ENCODE results near the gene TRA2A. TPM values are rescaled to one million over a fixed set of nuclear protein-coding genes. Genes with fewer than 3 reads are reported as not detected.

The TRA2A gene
- total and polyA plus RNA-seq, 10 of the 15 experiments (the other 5 are each of a cell fraction or from before 2014, with no cell fraction given), result 25.0 to 224 (median 91.3) TPM

DNA sequence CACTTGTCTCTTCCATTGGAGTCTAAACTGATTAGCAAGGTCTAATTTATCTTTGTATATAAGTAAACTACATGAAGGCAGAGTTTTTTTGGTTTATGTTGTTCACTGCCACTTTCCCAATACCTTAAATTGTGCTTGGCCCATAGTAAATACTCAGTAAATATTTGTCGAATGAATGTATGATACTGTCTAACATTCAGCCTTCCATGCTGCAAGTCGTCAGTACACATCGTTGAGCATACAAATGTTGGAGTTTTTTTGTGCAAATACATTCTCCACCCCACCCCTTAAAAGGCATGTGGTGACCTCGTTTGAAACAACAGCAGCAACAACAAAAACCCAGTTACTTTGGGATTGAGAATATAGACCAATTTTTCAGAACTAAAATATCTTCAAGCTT is 44.1 kb downstream of the TRA2A start:
- intact Hi-C loops (cut with micrococcal nuclease; ENCODE audit: unreplicated experiment), result no loop called here

GRCh38 chr7:23486002-23486773 is 45.6 kb downstream of the TRA2A start:
- no peak for DNase-seq (ENCODE audit: low read depth, low spot score)
- no TSS peak for BruUV-seq (replicated peaks)
- POLR2A ChIA-PET, result interaction anchor here (0.7 kb wide), 1 partner anchor 9 kb away, joined by 4 read pairs; no protein-coding TSS in a partner anchor
- Histone ChIP-seq H3K79me2 (ENCODE audit: control insufficient read depth, insufficient read depth, low read length) (peaks cover 1% of the 10 kb centered on the region), H4K20me1 (ENCODE audit: control insufficient read depth, insufficient read depth) (no peaks in the 10 kb centered on the region), H3K9ac (ENCODE audit: control insufficient read depth, insufficient read depth, low read length) (no peak overlapping the region), H3K36me3 (ENCODE audit: control insufficient read depth in 2 of 2, insufficient read depth in 2 of 2, low read length in 1 of 2) (no peaks in the 10 kb centered on the region), H3K27me3 (replicated peaks in 1 of 2; ENCODE audit: control insufficient read depth in 2 of 2, insufficient read depth in 2 of 2, low read length in 1 of 2) (no peaks in the 10 kb centered on the region), H3K9me3 (replicated peaks; ENCODE audit: control insufficient read depth, insufficient read depth, low read length) (no peaks in the 10 kb centered on the region), H3K4me3 (no peak overlapping the region), H3K4me1 (ENCODE audit: control insufficient read depth, insufficient read depth, low read length) (no peaks in the 10 kb centered on the region), H3K27ac (ENCODE audit: control insufficient read depth, insufficient read depth) (no peak overlapping the region), H3K4me2 (ENCODE audit: control insufficient read depth, insufficient read depth) (no peak overlapping the region), H2AFZ (ENCODE audit: control insufficient read depth, low read depth, low read length) (no peak overlapping the region)
- CTCF ChIA-PET, result interaction anchor here (0.9 kb wide), 1 partner anchor 10 kb away, joined by 3 read pairs; no protein-coding TSS in a partner anchor
- intact Hi-C loops (cut with micrococcal nuclease; ENCODE audit: unreplicated experiment) (no loop called here), in situ Hi-C loops (cut with MboI) (no loop called here)
- SMC1A ChIA-PET (ENCODE audit: uncharacterized antibody, unreplicated experiment), result interaction anchor here (1.6 kb wide), 1 partner anchor 25 kb away, joined by 4 read pairs; no protein-coding TSS in a partner anchor
- no peak for ATAC-seq
- FAIRE-seq, result no peak
- RAD21 ChIA-PET (ENCODE audit: unreplicated experiment), result interaction anchor here (0.6 kb wide), 1 partner anchor 88 kb away, joined by 3 read pairs; no protein-coding TSS in a partner anchor
- 83% methylated on average over 13 of the region's 13 CpGs for WGBS (ENCODE audit: insufficient coverage, insufficient replicate concordance, low lambda C conversion rate, missing lambda C conversion rate)
- TF ChIP-seq, protein P1, sequence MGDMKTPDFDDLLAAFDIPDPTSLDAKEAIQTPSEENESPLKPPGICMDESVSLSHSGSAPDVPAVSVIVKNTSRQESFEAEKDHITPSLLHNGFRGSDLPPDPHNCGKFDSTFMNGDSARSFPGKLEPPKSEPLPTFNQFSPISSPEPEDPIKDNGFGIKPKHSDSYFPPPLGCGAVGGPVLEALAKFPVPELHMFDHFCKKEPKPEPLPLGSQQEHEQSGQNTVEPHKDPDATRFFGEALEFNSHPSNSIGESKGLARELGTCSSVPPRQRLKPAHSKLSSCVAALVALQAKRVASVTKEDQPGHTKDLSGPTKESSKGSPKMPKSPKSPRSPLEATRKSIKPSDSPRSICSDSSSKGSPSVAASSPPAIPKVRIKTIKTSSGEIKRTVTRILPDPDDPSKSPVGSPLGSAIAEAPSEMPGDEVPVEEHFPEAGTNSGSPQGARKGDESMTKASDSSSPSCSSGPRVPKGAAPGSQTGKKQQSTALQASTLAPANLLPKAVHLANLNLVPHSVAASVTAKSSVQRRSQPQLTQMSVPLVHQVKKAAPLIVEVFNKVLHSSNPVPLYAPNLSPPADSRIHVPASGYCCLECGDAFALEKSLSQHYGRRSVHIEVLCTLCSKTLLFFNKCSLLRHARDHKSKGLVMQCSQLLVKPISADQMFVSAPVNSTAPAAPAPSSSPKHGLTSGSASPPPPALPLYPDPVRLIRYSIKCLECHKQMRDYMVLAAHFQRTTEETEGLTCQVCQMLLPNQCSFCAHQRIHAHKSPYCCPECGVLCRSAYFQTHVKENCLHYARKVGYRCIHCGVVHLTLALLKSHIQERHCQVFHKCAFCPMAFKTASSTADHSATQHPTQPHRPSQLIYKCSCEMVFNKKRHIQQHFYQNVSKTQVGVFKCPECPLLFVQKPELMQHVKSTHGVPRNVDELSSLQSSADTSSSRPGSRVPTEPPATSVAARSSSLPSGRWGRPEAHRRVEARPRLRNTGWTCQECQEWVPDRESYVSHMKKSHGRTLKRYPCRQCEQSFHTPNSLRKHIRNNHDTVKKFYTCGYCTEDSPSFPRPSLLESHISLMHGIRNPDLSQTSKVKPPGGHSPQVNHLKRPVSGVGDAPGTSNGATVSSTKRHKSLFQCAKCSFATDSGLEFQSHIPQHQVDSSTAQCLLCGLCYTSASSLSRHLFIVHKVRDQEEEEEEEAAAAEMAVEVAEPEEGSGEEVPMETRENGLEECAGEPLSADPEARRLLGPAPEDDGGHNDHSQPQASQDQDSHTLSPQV (IDR thresholded peaks at IDR 0.05), result no peak
- no peak for TF ChIP-seq ATF7 (IDR thresholded peaks at IDR 0.05; ENCODE audit: low read depth)

More for the DNA sequence above, 44.1 kb downstream of the TRA2A start:
- H3K9me3 ChIP-seq (replicated peaks; ENCODE audit: control insufficient read depth, insufficient read depth, low read length), result no peaks in the 10 kb centered on the region
- WGBS (ENCODE audit: insufficient coverage, insufficient replicate concordance, low lambda C conversion rate, missing lambda C conversion rate), result 66% methylated on average over 4 of the region's 4 CpGs
- RAD21 ChIA-PET (ENCODE audit: unreplicated experiment), result interaction anchor here (1.0 kb wide), 1 partner anchor 36 kb away, joined by 3 read pairs; no protein-coding TSS in a partner anchor
- H2AFZ ChIP-seq (ENCODE audit: control insufficient read depth, low read depth, low read length), result no peak overlapping the region
- H3K4me3 ChIP-seq, result no peak overlapping the region
- FAIRE-seq (no peak), DNase-seq (ENCODE audit: low read depth, low spot score) (no peak), ATAC-seq (no peak)
- in situ Hi-C loops (cut with MboI), result no loop called here
- H3K4me2 ChIP-seq (ENCODE audit: control insufficient read depth, insufficient read depth), result no peak overlapping the region
- no TSS peak for BruUV-seq (replicated peaks)
- POLR2A ChIA-PET, result interaction anchor here (0.6 to 0.7 kb wide), 2 partner anchors 150 to 319 kb away, joined by 5 to 6 read pairs; no protein-coding TSS in a partner anchor
- SMC1A ChIA-PET (ENCODE audit: uncharacterized antibody, unreplicated experiment), result interaction anchor here (1.0 to 1.7 kb wide), 2 partner anchors 9 to 130 kb away, joined by 3 to 6 read pairs; no protein-coding TSS in a partner anchor
- no peaks in the 10 kb centered on the region for H3K36me3 ChIP-seq (ENCODE audit: control insufficient read depth in 2 of 2, insufficient read depth in 2 of 2, low read length in 1 of 2)
- H3K27ac ChIP-seq (ENCODE audit: control insufficient read depth, insufficient read depth), result no peak overlapping the region
- H3K9ac ChIP-seq (ENCODE audit: control insufficient read depth, insufficient read depth, low read length), result no peak overlapping the region
- no peaks in the 10 kb centered on the region for H4K20me1 ChIP-seq (ENCODE audit: control insufficient read depth, insufficient read depth)
- CTCF ChIA-PET, result no interaction called here
- no peaks in the 10 kb centered on the region for H3K27me3 ChIP-seq (replicated peaks in 1 of 2; ENCODE audit: control insufficient read depth in 2 of 2, insufficient read depth in 2 of 2, low read length in 1 of 2)
- peaks cover 1% of the 10 kb centered on the region for H3K79me2 ChIP-seq (ENCODE audit: control insufficient read depth, insufficient read depth, low read length)
- H3K4me1 ChIP-seq (ENCODE audit: control insufficient read depth, insufficient read depth, low read length), result no peaks in the 10 kb centered on the region
- TF ChIP-seq KDM1A (IDR thresholded peaks at IDR 0.05; ENCODE audit: borderline replicate concordance), result no peak
- no peak for TF ChIP-seq ZSCAN29 (IDR thresholded peaks at IDR 0.05)
- TF ChIP-seq, protein P2, sequence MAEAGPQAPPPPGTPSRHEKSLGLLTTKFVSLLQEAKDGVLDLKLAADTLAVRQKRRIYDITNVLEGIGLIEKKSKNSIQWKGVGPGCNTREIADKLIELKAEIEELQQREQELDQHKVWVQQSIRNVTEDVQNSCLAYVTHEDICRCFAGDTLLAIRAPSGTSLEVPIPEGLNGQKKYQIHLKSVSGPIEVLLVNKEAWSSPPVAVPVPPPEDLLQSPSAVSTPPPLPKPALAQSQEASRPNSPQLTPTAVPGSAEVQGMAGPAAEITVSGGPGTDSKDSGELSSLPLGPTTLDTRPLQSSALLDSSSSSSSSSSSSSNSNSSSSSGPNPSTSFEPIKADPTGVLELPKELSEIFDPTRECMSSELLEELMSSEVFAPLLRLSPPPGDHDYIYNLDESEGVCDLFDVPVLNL (IDR thresholded peaks at IDR 0.05; ENCODE audit: low read depth, low read length), result no peak
- TF ChIP-seq SIN3A (IDR thresholded peaks at IDR 0.05; ENCODE audit: low read depth, low read length), result no peak
- no peak for TF ChIP-seq YBX1 (IDR thresholded peaks at IDR 0.05)

All from GM12878 (cell line).